GM10266 (cell line): Measurements from ENCODE around the gene CGB8.

Experiments used
- DNase-seq: peaks from one replicate; pipeline ENCODE4 v3.0.0; 2012; ENCODE audit errors: extremely low spot score
- CTCF ChIP-seq: IDR thresholded peaks from 2 replicates; pipeline ENCODE4 v1.5.1; 2012; ENCODE audit warnings: mild to moderate bottlenecking, low read depth; ENCODE audit not compliant: control insufficient read depth, insufficient read depth; ENCODE audit errors: missing control alignments

Gene CGB8

DNA sequence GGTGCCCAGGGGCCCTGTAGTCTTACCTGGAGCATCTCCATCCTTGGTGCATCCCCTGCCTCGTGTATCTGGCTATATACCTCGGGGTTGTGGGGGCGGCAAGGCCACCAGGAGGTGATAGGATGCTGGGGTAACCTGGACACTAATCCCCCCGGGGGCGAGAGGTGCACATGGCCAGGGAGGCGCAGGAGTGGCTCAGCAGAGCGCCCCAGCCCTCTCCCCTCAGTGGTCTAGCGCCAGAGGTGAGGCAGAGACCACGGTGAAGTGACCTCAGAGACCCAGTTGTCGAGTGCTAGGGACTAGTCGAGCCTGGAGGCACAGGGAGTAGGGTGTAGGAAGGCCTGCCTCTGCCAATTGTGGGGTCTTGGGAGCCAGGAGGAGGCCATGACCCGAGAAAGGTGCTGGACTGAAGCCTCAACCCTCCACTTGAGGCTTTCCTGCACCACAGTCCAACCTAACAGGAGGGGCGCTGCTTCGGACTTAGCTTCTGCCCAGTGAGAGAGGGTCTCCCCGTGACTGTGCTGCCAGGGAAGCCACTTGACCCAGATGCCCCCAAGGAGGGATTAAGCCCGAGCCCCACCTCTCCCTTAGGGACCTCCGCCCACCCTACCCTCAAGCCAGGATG lies 31.8 kb downstream of the CGB8 start, which contains the start of gene LHB:
LHB (minus strand) TSS at position 51 of the 625 bp plus-strand sequence; CDS start at position 41, 10 bp downstream.
- DNase-seq = no peak
- no peak for TF ChIP-seq CTCF

- DNase-seq = no peak
- no peak for TF ChIP-seq CTCF
Observed at GRCh38 chr19:49016067-49016839, 32.7 kb downstream of the CGB8 start.

DNA sequence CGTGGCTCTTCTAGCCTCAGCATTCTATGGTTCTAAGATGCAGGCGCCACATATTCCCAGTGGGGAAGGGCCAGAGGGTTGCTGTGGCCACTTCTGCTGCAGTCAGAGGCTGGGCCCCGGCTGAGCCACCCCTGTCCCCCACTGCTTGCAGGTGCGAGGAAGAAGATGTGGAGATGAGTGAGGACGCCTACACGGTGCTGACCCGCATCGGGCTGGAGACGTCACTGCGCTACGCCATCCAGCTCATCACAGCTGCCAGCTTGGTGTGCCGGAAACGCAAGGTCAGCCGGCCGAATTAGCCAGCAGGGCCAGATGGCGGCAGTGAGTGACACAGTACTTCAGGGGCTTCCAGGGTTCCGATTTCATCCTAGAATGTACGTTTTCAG lies 34.0 kb downstream of the CGB8 start:
- no peak for TF ChIP-seq CTCF
- no peak for DNase-seq

DNA sequence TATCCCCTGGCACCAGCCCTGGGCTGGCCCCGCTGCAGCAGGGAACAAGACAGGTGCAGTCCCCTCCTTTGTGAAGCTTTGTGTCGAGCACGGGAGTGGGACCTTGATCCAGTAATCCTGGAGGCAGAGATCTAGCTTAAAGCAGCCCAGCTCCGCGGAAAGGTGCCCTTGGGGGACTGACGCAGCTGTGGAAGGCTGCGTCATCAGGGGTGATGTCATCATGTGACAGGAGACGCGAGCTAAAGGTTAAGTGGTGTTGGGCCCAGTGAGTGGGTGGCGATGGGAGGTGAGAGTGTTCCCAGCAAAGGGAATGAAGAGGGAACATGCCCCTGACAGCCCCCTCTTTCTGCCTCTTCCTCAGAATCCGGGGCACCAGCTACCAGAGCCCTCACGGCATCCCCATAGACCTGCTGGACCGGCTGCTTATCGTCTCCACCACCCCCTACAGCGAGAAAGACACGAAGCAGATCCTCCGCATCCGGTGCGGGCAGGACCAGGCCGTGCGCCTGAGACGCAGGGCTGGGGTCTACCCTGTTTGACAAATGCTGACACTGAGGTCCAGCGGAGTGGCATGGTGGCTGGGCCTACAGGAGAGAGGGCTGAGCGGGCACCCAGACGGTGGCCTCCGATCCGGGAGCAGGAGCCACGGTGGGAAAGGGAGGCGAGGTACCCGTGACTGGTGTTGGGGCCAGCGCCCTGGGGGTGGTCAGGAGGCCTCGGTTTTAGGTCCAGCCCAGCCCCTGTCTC lies 34.6 kb downstream of the CGB8 start:
- DNase-seq = no peak
- TF ChIP-seq CTCF = no peak

- TF ChIP-seq CTCF = no peak
- DNase-seq = no peak
Observed at GRCh38 chr19:49011194-49011593, 37.7 kb downstream of the CGB8 start.

DNA sequence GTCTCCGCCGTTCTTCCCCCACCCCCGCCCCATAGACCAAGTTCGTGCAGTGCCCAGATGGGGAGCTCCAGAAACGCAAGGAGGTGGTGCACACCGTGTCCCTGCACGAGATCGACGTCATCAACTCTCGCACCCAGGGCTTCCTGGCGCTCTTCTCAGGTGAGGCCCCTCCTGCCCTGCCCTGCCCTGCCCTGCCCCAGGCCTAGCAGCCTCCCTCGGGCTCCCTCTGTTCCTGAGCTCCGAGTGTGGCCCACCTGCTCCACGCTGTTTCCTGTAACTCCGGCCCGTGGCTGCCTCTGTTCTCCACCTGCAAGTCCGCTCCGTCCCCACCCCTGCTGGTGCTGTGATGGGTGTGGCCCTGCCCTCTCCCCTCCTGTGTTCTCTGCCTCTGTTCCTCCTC lies 38.5 kb downstream of the CGB8 start:
- no peak for TF ChIP-seq CTCF
- no peak for DNase-seq

- peak; percentile 13 for DNase-seq
- TF ChIP-seq CTCF = no peak
Observed at GRCh38 chr19:49009828-49010227, 39.1 kb downstream of the CGB8 start.
